ENCODE results near the gene PAF1. TPM values are rescaled to one million over a fixed set of nuclear protein-coding genes. Genes with fewer than 3 reads are reported as not detected.

Gene PAF1
- total RNA-seq, 1 experiment from 2014 or later, result 901 TPM

- no peak for ATAC-seq
Measured at GRCh38 chr19:39423258-39424086, 32.6 kb upstream of the PAF1 start.

More at GRCh38 chr19:39423258-39424086, 32.6 kb upstream of the PAF1 start:
- ChIA-PET CTCF (interaction anchor here (0.5 to 7.9 kb wide), 7 partner anchors 9 to 96 kb away, joined by 3 to 147 read pairs (median 3); partner anchors contain the start of genes MED29, PAF1 and PLEKHG2), POLR2A (interaction anchor here (0.5 to 2.2 kb wide), 19 partner anchors 8 to 916 kb away, joined by 3 to 40 read pairs (median 4); partner anchors contain the start of genes MED29, PLEKHG2, RPS16 and SUPT5H)
- Histone ChIP-seq H3K4me1 (ENCODE audit: control insufficient read depth, insufficient read depth, low read length) (peaks cover 24% of the 10 kb centered on the region), H3K4me3 (ENCODE audit: low read depth in 2 of 2, low read length in 2 of 2) (no peak overlapping the region), H3K36me3 (ENCODE audit: control insufficient read depth, insufficient read depth, low read length) (peaks cover 43% of the 10 kb centered on the region), H3K27me3 (ENCODE audit: control insufficient read depth, insufficient read depth, low read length) (no peaks in the 10 kb centered on the region), H3K9me3 (ENCODE audit: control insufficient read depth, insufficient read depth, low read depth, low read length) (no peaks in the 10 kb centered on the region), H3K27ac (ENCODE audit: low read length) (peak overlapping the region; percentile 3)
- BruUV-seq (replicated peaks), result no TSS peak
- TF ChIP-seq POLR2AphosphoS5 (IDR thresholded peaks at IDR 0.05; ENCODE audit: low read depth, low read length), result no peak
- TF ChIP-seq CTCF (IDR thresholded peaks at IDR 0.05), result no peak
- TF ChIP-seq TCF7L2 (IDR thresholded peaks at IDR 0.05; ENCODE audit: low read depth, low read length), result no peak
- no peak for TF ChIP-seq SIN3A (IDR thresholded peaks at IDR 0.05; ENCODE audit: borderline replicate concordance, insufficient read depth, low read depth, low read length)
- no peak for TF ChIP-seq REST (IDR thresholded peaks at IDR 0.05; ENCODE audit: insufficient read depth in 1 of 2, low read depth in 2 of 2, low read length in 1 of 2)
- in situ Hi-C loops (cut with HindIII; ENCODE audit: low pct_unique_long_range_greater_than_20kb, low sequenced_read_pairs), result no loop called here
- intact Hi-C loops (cut with micrococcal nuclease; ENCODE audit: unreplicated experiment), result no loop called here
- no peak for DNase-seq (ENCODE audit: low read depth, low spot score)
